Heart right ventricle (tissue), 16 donors: ENCODE measurements around the gene ZNF277. TPM values are rescaled to one million over a fixed set of nuclear protein-coding genes. Genes with fewer than 3 reads are reported as not detected.

Experiments used
- ATAC-seq, 8 donors: fragments of 200-7000 bp; cut with Tn5 transposase; one replicate each; pipeline ENCODE4 v1.9.1; 2020; ENCODE audit warnings: mild to moderate bottlenecking in 8 of 8, moderate library complexity in 8 of 8, moderate number of reproducible peaks in 1 of 8
- DNase-seq, 2 donors: peaks; one replicate each; pipeline ENCODE4 v3.0.0-alpha.2; 2020
- H3K27ac ChIP-seq, 10 donors: fragments of 200-600 bp; sonication (generic) in 2 of 10; one replicate each; pipeline versions ENCODE4 v1.5.0 to v1.8.0; 2020 to 2022; ENCODE audit warnings: mild to moderate bottlenecking in 3 of 10
- H3K27me3 ChIP-seq, 7 donors: fragments of 200-600 bp; one replicate each; pipeline ENCODE4 v1.8.0; 2021 to 2022; ENCODE audit warnings: mild to moderate bottlenecking in 2 of 7
- H3K36me3 ChIP-seq, 9 donors: fragments of 200-600 bp; sonication (generic) in 1 of 9; one replicate each; pipeline versions ENCODE4 v1.5.0 to v1.8.0; 2020 to 2022; ENCODE audit warnings: mild to moderate bottlenecking in 2 of 9
- H3K4me1 ChIP-seq, 9 donors: fragments of 200-600 bp; sonication (generic) in 1 of 9; one replicate each; pipeline versions ENCODE4 v1.5.0 to v1.8.0; 2020 to 2022; ENCODE audit warnings: mild to moderate bottlenecking in 4 of 9
- H3K4me3 ChIP-seq, 10 donors: fragments of 200-600 bp; sonication (generic) in 2 of 10; one replicate each; pipeline versions ENCODE4 v1.5.0 to v1.8.0; 2020 to 2022; ENCODE audit warnings: mild to moderate bottlenecking in 7 of 10, moderate library complexity in 2 of 10
- H3K9me3 ChIP-seq, 11 donors: fragments of 200-600 bp in 10 of 11; sonication (generic) in 2 of 11; one replicate each; pipeline versions ENCODE4 v1.5.0 to v1.8.0; 2013 to 2022; ENCODE audit warnings: mild to moderate bottlenecking in 2 of 11, control low read depth in 1 of 11, moderate library complexity in 1 of 11
- WGBS, 2 donors: extraction: QIAGEN DNeasy Blood & Tissue Kit; methylation state at CpG; one replicate each; pipeline ENCODE4 v1.1.7; 2013; ENCODE audit warnings: inconsistent platforms in 1 of 2; 5-methylcytosine and 5-hydroxymethylcytosine counted together
- intact Hi-C, 10 donors: fragments of 100-400 bp; cut with DNase I; formaldehyde crosslinking; loops; one replicate each; pipeline versions ENCODE4 v1.11.1 to v1.14.2; 2022
- polyA plus RNA-seq, 2 donors: library from polyadenylated mRNA; stranded (reverse); fragments of 200-250 nt; gene quantifications; one replicate each; pipeline ENCODE4 v1.2.3, GENCODE V29; 2013
- total RNA-seq, 10 donors: library from RNA; stranded (reverse); fragmentation: NEBNext Ultra II Directional in 3 of 10; extraction: Animal tissue kit (Norgen Biotek cat#: 25700) in 3 of 10; gene quantifications; one replicate each; pipeline versions ENCODE4 v1.2.1 to v1.2.4, GENCODE V29; 2021 to 2023
- TF ChIP-seq, protein P1 (sequence below), 9 donors: fragments of 200-600 bp; sonication (generic) in 2 of 9; IDR thresholded peaks; one replicate each; pipeline versions ENCODE4 v1.5.0 to v1.8.0; 2021 to 2022; ENCODE audit warnings: antibody characterized with exemption in 9 of 9, mild to moderate bottlenecking in 5 of 9, moderate library complexity in 1 of 9
- donor health status: Arrhythmogenic right ventricular cardiomyopathy.
- donor health status: ischemic (EF 13 %, LVEDD 7.1; RV severe dilation, severe dysfunction).
- donor health status: healthy with polysubstance abuse.
- donor health status: DM: no; HTN: yes; CAD: no.
- donor health status: DM: no; HTN: no; CAD: no.
- donor health status: ischemic (EF 25% LVEDD 6.9; RV normal size, moderate dysfunction).
- donor health status: ischemic (EF 25% LVEDD 5.7; RV mildly dilated, moderate dysfunction).
- donor health status: healthy.
- donor health status: DM: yes; HTN: yes; CAD: no.
- donor health status: Ischemic cardiomyopathy.
- donor health status: ischemic (EF 35%, LVEDD 5.7; RV mildly dilated, moderate dysfunction).
- donor health status: nonischemic (EF 11% LVEDD 7.7; RV severe dilation, severe dysfunction).
- donor health status: DM: yes; HTN: yes; CAD: no.
- donor health status: PGD.
- donor health status: ischemic (EF 29% LVEDD 5.4; RV normal size, mild dysfunction).
- donor health status: nonischemic (EF 23%, LVEDD 6.1; RV moderate dilation, normal function).

The ZNF277 gene
- total and polyA plus RNA-seq, 12 donors, result 7.7 to 25.7 (median 17.4) TPM

DNA sequence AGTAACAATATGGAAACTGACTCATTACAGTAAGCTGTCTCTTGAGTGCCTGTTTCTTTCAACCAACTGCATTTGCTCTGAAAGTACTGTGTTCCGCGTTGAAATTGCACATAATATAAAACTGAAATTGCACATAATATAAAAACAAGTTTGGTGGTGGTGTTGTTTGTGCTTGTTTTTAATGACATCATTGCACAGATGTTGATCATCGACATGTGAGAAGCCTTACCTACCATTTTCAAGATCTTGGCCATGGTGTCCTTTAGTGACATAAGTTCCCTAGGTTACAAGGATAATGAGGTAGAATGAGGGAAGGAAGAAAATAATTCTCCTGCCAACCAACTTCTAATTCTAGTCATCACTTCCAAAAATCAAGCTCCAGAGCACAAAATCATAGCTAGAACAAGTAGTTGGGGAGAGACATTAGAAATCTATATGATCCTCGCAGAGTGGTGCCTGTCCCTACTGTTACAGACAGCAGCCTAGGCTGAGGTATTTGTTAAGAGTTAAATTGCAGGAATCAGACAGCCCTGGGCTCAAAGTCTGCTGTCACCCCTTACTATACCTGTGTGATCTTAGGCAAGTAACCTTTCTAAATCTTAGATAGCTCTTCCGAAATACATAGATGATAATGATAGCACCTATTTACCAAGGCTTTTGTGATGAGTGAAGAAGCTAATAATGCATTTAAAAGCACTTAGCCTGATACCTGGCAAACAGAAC lies 29.6 kb upstream of the ZNF277 start:
- H3K27me3 ChIP-seq, result no peaks in the 10 kb centered on the region
- TF ChIP-seq, protein P1, sequence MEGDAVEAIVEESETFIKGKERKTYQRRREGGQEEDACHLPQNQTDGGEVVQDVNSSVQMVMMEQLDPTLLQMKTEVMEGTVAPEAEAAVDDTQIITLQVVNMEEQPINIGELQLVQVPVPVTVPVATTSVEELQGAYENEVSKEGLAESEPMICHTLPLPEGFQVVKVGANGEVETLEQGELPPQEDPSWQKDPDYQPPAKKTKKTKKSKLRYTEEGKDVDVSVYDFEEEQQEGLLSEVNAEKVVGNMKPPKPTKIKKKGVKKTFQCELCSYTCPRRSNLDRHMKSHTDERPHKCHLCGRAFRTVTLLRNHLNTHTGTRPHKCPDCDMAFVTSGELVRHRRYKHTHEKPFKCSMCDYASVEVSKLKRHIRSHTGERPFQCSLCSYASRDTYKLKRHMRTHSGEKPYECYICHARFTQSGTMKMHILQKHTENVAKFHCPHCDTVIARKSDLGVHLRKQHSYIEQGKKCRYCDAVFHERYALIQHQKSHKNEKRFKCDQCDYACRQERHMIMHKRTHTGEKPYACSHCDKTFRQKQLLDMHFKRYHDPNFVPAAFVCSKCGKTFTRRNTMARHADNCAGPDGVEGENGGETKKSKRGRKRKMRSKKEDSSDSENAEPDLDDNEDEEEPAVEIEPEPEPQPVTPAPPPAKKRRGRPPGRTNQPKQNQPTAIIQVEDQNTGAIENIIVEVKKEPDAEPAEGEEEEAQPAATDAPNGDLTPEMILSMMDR (IDR thresholded peaks at IDR 0.05), result no peak
- WGBS, 2 donors, result 89 to 95% methylated on average over 5 of the region's 5 CpGs
- DNase-seq (no peak), ATAC-seq (no peak)
- intact Hi-C loops, result no loop called here
- H3K9me3 ChIP-seq, result no peaks in the 10 kb centered on the region
- H3K36me3 ChIP-seq, result no peaks in the 10 kb centered on the region
- peaks cover 0 to 57% (median 25%) of the 10 kb centered on the region in 9 donors for H3K4me1 ChIP-seq
- no peak overlapping the region for H3K4me3 ChIP-seq
- H3K27ac ChIP-seq, result no peak overlapping the region

DNA sequence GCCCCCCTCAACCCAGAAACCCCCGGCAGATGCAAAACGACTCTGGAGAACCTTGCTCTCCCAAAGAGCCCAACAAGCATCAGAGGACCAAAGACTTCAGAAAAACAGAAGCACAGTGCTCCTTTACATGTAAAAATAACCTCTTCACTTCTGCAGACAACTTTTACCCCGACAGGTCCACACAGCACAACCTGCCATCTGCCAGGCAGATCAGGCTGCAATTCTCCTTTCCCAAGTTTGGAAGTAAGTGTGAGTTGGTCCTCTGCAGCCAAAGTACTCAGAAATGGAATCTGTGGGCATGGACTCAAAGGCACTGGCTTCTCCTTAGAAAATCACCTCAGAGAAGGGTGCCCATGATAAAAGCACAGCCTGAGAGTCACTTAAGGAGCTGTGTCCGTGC lies 26.3 kb upstream of the ZNF277 start:
- no peaks in the 10 kb centered on the region for H3K36me3 ChIP-seq
- H3K27ac ChIP-seq, result no peak overlapping the region
- peaks cover 0 to 60% (median 45%) of the 10 kb centered on the region in 9 donors for H3K4me1 ChIP-seq
- TF ChIP-seq, protein P1 (IDR thresholded peaks at IDR 0.05), result no peak
- H3K4me3 ChIP-seq, result no peak overlapping the region
- intact Hi-C loops, result loop anchor here in 1 of 10 donors (10.0 kb wide), 1 partner anchor 85 kb away; no protein-coding TSS in a partner anchor
- 62 to 67% methylated on average over 4 of the region's 4 CpGs for WGBS, 2 donors
- H3K9me3 ChIP-seq, result no peaks in the 10 kb centered on the region
- ATAC-seq, result peak in 2 of 8 donors; percentile 17 to 19
- no peaks in the 10 kb centered on the region for H3K27me3 ChIP-seq
- DNase-seq, result no peak

DNA sequence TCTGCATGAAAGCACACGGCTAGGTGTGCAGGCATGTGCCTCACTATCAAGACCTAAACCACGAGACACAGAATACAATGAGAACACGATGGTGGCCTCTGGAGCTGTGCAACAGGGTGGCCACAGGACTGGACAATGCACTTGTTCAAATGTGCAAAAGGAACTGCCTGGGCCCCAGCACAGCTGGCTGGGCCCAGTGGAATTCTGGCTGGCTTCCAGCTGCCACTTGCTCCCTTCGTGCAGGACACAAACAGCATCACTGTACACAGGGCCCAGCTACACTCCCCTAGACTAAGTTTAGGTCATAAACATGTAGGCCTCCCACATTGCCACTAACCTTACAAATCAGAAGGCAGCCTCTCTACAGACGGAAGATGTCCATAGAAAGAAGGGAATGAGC lies 23.7 kb upstream of the ZNF277 start:
- Histone ChIP-seq H3K36me3 (no peaks in the 10 kb centered on the region), H3K27me3 (no peaks in the 10 kb centered on the region), H3K4me1 (peaks cover 0 to 79% (median 60%) of the 10 kb centered on the region in 9 donors), H3K9me3 (no peaks in the 10 kb centered on the region), H3K4me3 (no peak overlapping the region), H3K27ac (peak overlapping the region in 3 of 10 donors; percentile 7 to 49 (median 33))
- peak; percentile 42 to 71 for DNase-seq
- peak; percentile 34 to 86 (median 62) for ATAC-seq
- intact Hi-C loops, result loop anchor here in 1 of 10 donors (10.0 kb wide), 1 partner anchor 88 kb away; no protein-coding TSS in a partner anchor
- 48 to 58% methylated on average over 5 of the region's 5 CpGs for WGBS, 2 donors
- TF ChIP-seq, protein P1 (IDR thresholded peaks at IDR 0.05), result no peak

DNA sequence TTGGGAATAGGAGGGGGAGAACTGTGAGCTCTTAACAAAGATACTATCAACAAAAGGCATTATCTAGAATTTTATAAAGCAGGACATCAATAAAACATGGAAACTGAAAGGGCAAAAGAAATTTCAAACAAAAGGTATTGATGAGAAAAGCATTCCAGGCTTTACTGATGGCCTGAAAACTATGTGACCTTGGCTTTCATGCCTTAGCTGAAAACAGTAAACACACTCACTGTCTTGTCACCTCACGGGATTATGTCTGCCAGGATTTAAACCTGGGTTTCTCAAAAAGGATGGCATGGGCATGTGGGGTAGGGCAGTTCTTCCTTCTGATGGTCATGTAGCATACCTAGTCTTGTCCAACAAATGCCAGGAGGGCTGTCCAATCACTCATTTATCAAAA lies 23.2 kb upstream of the ZNF277 start:
- 84 to 88% methylated on average over 1 of the region's 1 CpG for WGBS, 2 donors
- ATAC-seq (no peak), DNase-seq (no peak)
- no peak overlapping the region for H3K4me3 ChIP-seq
- intact Hi-C loops, result loop anchor here in 1 of 10 donors (10.0 kb wide), 1 partner anchor 88 kb away; no protein-coding TSS in a partner anchor
- H3K36me3 ChIP-seq, result no peaks in the 10 kb centered on the region
- H3K27ac ChIP-seq, result peak overlapping the region in 3 of 10 donors; percentile 7 to 49 (median 33)
- no peaks in the 10 kb centered on the region for H3K9me3 ChIP-seq
- no peaks in the 10 kb centered on the region for H3K27me3 ChIP-seq
- TF ChIP-seq, protein P1 (IDR thresholded peaks at IDR 0.05), result no peak
- H3K4me1 ChIP-seq, result peaks cover 0 to 84% (median 60%) of the 10 kb centered on the region in 9 donors
